GM18520 (cell line): ENCODE data around the gene SPINK1.
"Not testable (repeated sequence)": the region's sequence is repeated elsewhere in the genome, so short reads cannot be mapped to it uniquely, and the experiment has no call there.

Experiments used
- ATAC-seq: cut with Tn5 transposase; IDR thresholded peaks from one replicate; pipeline ENCODE4 v1.9.1; 2021; ENCODE audit not compliant: unreplicated experiment

SPINK1 gene

GRCh38 chr5:147809830-147810666, 21.4 kb downstream of the SPINK1 start:
- ATAC-seq = no peak

GRCh38 chr5:147805030-147805454, 26.4 kb downstream of the SPINK1 start:
- ATAC-seq = peak; percentile 84

GRCh38 chr5:147804334-147804733, 27.1 kb downstream of the SPINK1 start:
- ATAC-seq = no peak

GRCh38 chr5:147803926-147804325, 27.5 kb downstream of the SPINK1 start:
- ATAC-seq = no peak

GRCh38 chr5:147803161-147803560, 28.3 kb downstream of the SPINK1 start:
- ATAC-seq = not testable (repeated sequence)

GRCh38 chr5:147801461-147801860, 30.0 kb downstream of the SPINK1 start:
- no peak for ATAC-seq

GRCh38 chr5:147800491-147800890, 31.0 kb downstream of the SPINK1 start:
- ATAC-seq = no peak

GRCh38 chr5:147796556-147797308, 34.7 kb downstream of the SPINK1 start:
- ATAC-seq = no peak

GRCh38 chr5:147791181-147791580, 40.3 kb downstream of the SPINK1 start:
- ATAC-seq = no peak

- ATAC-seq = no peak
Measured at GRCh38 chr5:147789820-147790219, 41.7 kb downstream of the SPINK1 start.

GRCh38 chr5:147788023-147788422, 43.4 kb downstream of the SPINK1 start:
- no peak for ATAC-seq

GRCh38 chr5:147786142-147786541, 45.3 kb downstream of the SPINK1 start:
- no peak for ATAC-seq

GRCh38 chr5:147784146-147784987, 47.1 kb downstream of the SPINK1 start:
- ATAC-seq = no peak

- ATAC-seq = no peak
Measured at GRCh38 chr5:147782110-147783028, 49.1 kb downstream of the SPINK1 start, which contains the start of gene JAKMIP2. JAKMIP2 (minus strand) TSS chr5:147782728; CDS start chr5:147671806, 110,922 bp downstream.

- no peak for ATAC-seq
Measured at GRCh38 chr5:147780924-147781573, 50.4 kb downstream of the SPINK1 start.

- ATAC-seq = no peak
Measured at GRCh38 chr5:147779694-147780093, 51.8 kb downstream of the SPINK1 start.

- no peak for ATAC-seq
Measured at GRCh38 chr5:147776989-147777388, 54.5 kb downstream of the SPINK1 start.
